Endothelial cell of umbilical vein (primary cell): ENCODE data around the gene IPO9. TPM values are rescaled to one million over a fixed set of nuclear protein-coding genes. Genes with fewer than 3 reads are reported as not detected.

Experiments used
- BruUV-seq: library from RNA; stranded (reverse); fragments of 400-500 nt; replicated peaks from 2 replicates; lab custom pipeline; 2021; lab: Mats Ljungman, UMichigan
- CTCF ChIA-PET: fragments of 300-600, 350-600 bp; sonication (Branson Sonifier 250); formaldehyde crosslinking; loops from one replicate; lab custom pipeline; 2021; ENCODE audit warnings: antibody characterized with exemption, inconsistent platforms; lab: Charles Lee
- POLR2A ChIA-PET: fragments of 300-600, 350-600 bp; sonication (Branson Sonifier 250); formaldehyde crosslinking; loops from one replicate; lab custom pipeline; 2021; ENCODE audit warnings: antibody characterized with exemption, inconsistent platforms; lab: Charles Lee
- DNase-seq: peaks from one replicate; pipeline ENCODE4 v3.0.0-alpha.2; 2011; ENCODE audit warnings: low read depth, low spot score
- FAIRE-seq: peaks from 2 replicates; lab custom pipeline; 2011; peaks lifted over from hg19 to GRCh38; lab: Jason Lieb, UNC
- H2AFZ ChIP-seq: 2 replicates; pipeline ENCODE4 v1.6.0; 2012; ENCODE audit warnings: low read depth, low read length, control low read depth, inconsistent platforms
- H3K27ac ChIP-seq: 2 replicates; pipeline ENCODE4 v1.5.1; 2011; ENCODE audit warnings: low read depth, mild to moderate bottlenecking, control low read depth, low read length, moderate library complexity; ENCODE audit not compliant: insufficient read depth
- H3K27me3 ChIP-seq, 2 experiments: 2 replicates each; pipeline versions ENCODE4 v1.6.0 to v1.6.1; 2011; ENCODE audit warnings: low read length in 2 of 2, mixed read lengths in 1 of 2; ENCODE audit not compliant: control insufficient read depth in 2 of 2, insufficient read depth in 2 of 2
- H3K36me3 ChIP-seq, 2 experiments: 2 replicates in 1 of 2; 3 replicates in 1 of 2; pipeline ENCODE4 v1.5.1; 2011; ENCODE audit warnings: low read length in 2 of 2, mild to moderate bottlenecking in 1 of 2, moderate library complexity in 1 of 2; ENCODE audit not compliant: control insufficient read depth in 2 of 2, insufficient read depth in 2 of 2; ENCODE audit errors: extremely low read depth in 1 of 2
- H3K4me1 ChIP-seq: 3 replicates; pipeline ENCODE4 v1.5.1; 2011; ENCODE audit warnings: mild to moderate bottlenecking, low read length; ENCODE audit not compliant: control insufficient read depth, insufficient read depth; ENCODE audit errors: extremely low read depth
- H3K4me2 ChIP-seq: 2 replicates; pipeline ENCODE4 v1.6.1; 2011; ENCODE audit warnings: low read length, control low read depth, mixed read lengths; ENCODE audit not compliant: insufficient read depth
- H3K4me3 ChIP-seq, 3 experiments: fragments of 200-600 bp in 1 of 3; sonication (generic), shearing (Covaris generic) in 1 of 3; replicated peaks in 1 of 3; 2 replicates each; pipeline ENCODE4 v1.5.1; 2011 to 2016; ENCODE audit warnings: control low read depth in 3 of 3, low read length in 3 of 3, mild to moderate bottlenecking in 2 of 3, inconsistent platforms in 1 of 3, low read depth in 1 of 3, moderate library complexity in 1 of 3; ENCODE audit not compliant: insufficient read depth in 1 of 3
- H3K79me2 ChIP-seq: 2 replicates; pipeline ENCODE4 v1.6.0; 2012; ENCODE audit warnings: low read length, inconsistent platforms; ENCODE audit not compliant: control insufficient read depth, insufficient read depth
- H3K9ac ChIP-seq: replicated peaks from 2 replicates; pipeline ENCODE3; 2011; ENCODE audit warnings: low read length, control low read depth; ENCODE audit not compliant: insufficient read depth; ENCODE audit errors: extremely low read depth
- H3K9me1 ChIP-seq: replicated peaks from 3 replicates; pipeline ENCODE4 v1.6.0; 2011; ENCODE audit warnings: mild to moderate bottlenecking, low read length; ENCODE audit not compliant: control insufficient read depth, insufficient read depth; ENCODE audit errors: extremely low read depth
- H3K9me3 ChIP-seq: replicated peaks from 2 replicates; pipeline ENCODE4 v1.5.1; 2012; ENCODE audit warnings: low read length, inconsistent platforms; ENCODE audit not compliant: control insufficient read depth, insufficient read depth
- H4K20me1 ChIP-seq: replicated peaks from 2 replicates; pipeline ENCODE3; 2011; ENCODE audit warnings: mild to moderate bottlenecking, low read length; ENCODE audit not compliant: control insufficient read depth, insufficient read depth; ENCODE audit errors: extremely low read depth
- CTCF ChIP-seq, 2 donors: IDR thresholded peaks; 1 replicate in 1 of 2; 2 replicates in 1 of 2; pipeline ENCODE4 v1.5.1; 2011; ENCODE audit warnings: low read length in 2 of 2, mild to moderate bottlenecking in 2 of 2, moderate library complexity in 2 of 2, control low read depth in 1 of 2, inconsistent platforms in 1 of 2, low read depth in 1 of 2; ENCODE audit not compliant: insufficient read depth in 1 of 2; ENCODE audit errors: extremely low read depth in 1 of 2
- EZH2 ChIP-seq: IDR thresholded peaks from 2 replicates; pipeline ENCODE4 v1.6.1; 2012; ENCODE audit warnings: borderline replicate concordance, low read depth, mild to moderate bottlenecking, moderate library complexity, low read length, inconsistent platforms; ENCODE audit not compliant: severe bottlenecking
- FOS ChIP-seq: IDR thresholded peaks from 2 replicates; pipeline ENCODE4 v1.6.1; 2011; ENCODE audit warnings: mild to moderate bottlenecking, low read length, moderate library complexity, borderline replicate concordance; ENCODE audit not compliant: insufficient read depth
- GATA2 ChIP-seq: IDR thresholded peaks from 2 replicates; pipeline ENCODE4 v1.7.0; 2011; ENCODE audit warnings: low read depth, mild to moderate bottlenecking, moderate library complexity, mixed read lengths, low read length; ENCODE audit not compliant: insufficient read length, insufficient read depth
- JUN ChIP-seq: IDR thresholded peaks from 2 replicates; pipeline ENCODE4 v1.6.1; 2011; ENCODE audit warnings: borderline replicate concordance, low read depth; ENCODE audit not compliant: insufficient read length, insufficient read depth
- MAX ChIP-seq: IDR thresholded peaks from 2 replicates; pipeline ENCODE4 v1.6.1; 2011; ENCODE audit not compliant: insufficient read depth, insufficient read length
- MYC ChIP-seq: IDR thresholded peaks from one replicate; pipeline ENCODE4 v1.6.1; 2011; ENCODE audit warnings: mild to moderate bottlenecking, low read depth, low read length
- POLR2A ChIP-seq: IDR thresholded peaks from 2 replicates; pipeline ENCODE4 v1.6.1; 2012; ENCODE audit warnings: low read depth, mild to moderate bottlenecking, control low read depth, low read length
- POLR2AphosphoS5 ChIP-seq: IDR thresholded peaks from 2 replicates; pipeline ENCODE4 v1.6.1; 2012; ENCODE audit warnings: low read depth, mild to moderate bottlenecking, control low read depth, low read length, moderate library complexity; ENCODE audit not compliant: insufficient read depth
- dilution Hi-C: fragments of 300-500 bp; cut with MboI; formaldehyde crosslinking; loops from one replicate; pipeline ENCODE4 v1.15.0; 2019; ENCODE audit warnings: low sequenced_read_pairs; ENCODE audit not compliant: extremely low pct_ligation_motif_present
- intact Hi-C: fragments of 100-400 bp; cut with micrococcal nuclease; formaldehyde crosslinking; loops from one replicate; pipeline ENCODE4 v1.10.0; 2022
- polyA plus RNA-seq, 4 experiments: library from polyadenylated mRNA; depleted of rRNA in 3 of 4; stranded (reverse) in 3 of 4; unstranded in 1 of 4; fragments of >200 nt; gene quantifications; 2 replicates each; pipeline versions ENCODE4 v1.2.1 to v1.2.3, GENCODE V29; 2011 to 2012; ENCODE audit warnings: missing spikeins in 1 of 4
- total RNA-seq: library from RNA; stranded (reverse); gene quantifications from 2 replicates; pipeline ENCODE4 v1.2.3, GENCODE V29; 2021

IPO9 gene
- total and polyA plus RNA-seq, 2 donors (not counting 3 experiments of a cell fraction or from before 2014, with no cell fraction given) = 53.4 to 104 TPM

- H3K27ac ChIP-seq = no peak overlapping the region
- H3K4me3 ChIP-seq = no peak overlapping the region
- no peak for TF ChIP-seq EZH2
- no peak for TF ChIP-seq POLR2AphosphoS5
- TF ChIP-seq JUN = no peak
- TF ChIP-seq GATA2 = no peak
- no peak for TF ChIP-seq FOS
- no peak for TF ChIP-seq MYC
- TF ChIP-seq POLR2A = no peak
- TF ChIP-seq MAX = no peak
- no peak for TF ChIP-seq CTCF (IDR thresholded peaks at IDR 0.05; ENCODE audit: extremely low read depth in 1 of 2, insufficient read depth in 1 of 2, low read depth in 1 of 2, low read length in 2 of 2)
- no peaks in the 10 kb centered on the region for H3K9me3 ChIP-seq
- no peak overlapping the region for H3K4me2 ChIP-seq
- ChIA-PET CTCF (interaction anchor here (0.6 to 6.4 kb wide), 4 partner anchors 11 to 92 kb away, joined by 3 to 99 read pairs (median 26); no protein-coding TSS in a partner anchor), POLR2A (no interaction called here)
- FAIRE-seq (no peak), DNase-seq (no peak)
- no peak overlapping the region for H2AFZ ChIP-seq
- no peaks in the 10 kb centered on the region for H3K27me3 ChIP-seq
- no peak overlapping the region for H3K9ac ChIP-seq
- H3K9me1 ChIP-seq = no peaks in the 10 kb centered on the region
- no peaks in the 10 kb centered on the region for H3K79me2 ChIP-seq
- dilution Hi-C loops (no loop called here), intact Hi-C loops (no loop called here)
- no peaks in the 10 kb centered on the region for H4K20me1 ChIP-seq
- peaks cover 6% of the 10 kb centered on the region for H3K4me1 ChIP-seq
- no TSS peak for BruUV-seq
- H3K36me3 ChIP-seq = peaks cover under 1 to 3% of the 10 kb centered on the region in 2 experiments
Observed at GRCh38 chr1:201880928-201881571, 52.1 kb downstream of the IPO9 start.
